Hair follicular keratinocyte (primary cell): ENCODE results near the gene MRC1. TPM values are rescaled to one million over a fixed set of nuclear protein-coding genes. Genes with fewer than 3 reads are reported as not detected.

ENCODE experiments used
- total RNA-seq: library from RNA; depleted of rRNA; stranded (reverse); fragments of >200 nt; gene quantifications from 2 replicates; pipeline ENCODE4 v1.2.3, GENCODE V29; 2015

MRC1 gene
- total RNA-seq, result not detected in 2 replicates

DNA sequence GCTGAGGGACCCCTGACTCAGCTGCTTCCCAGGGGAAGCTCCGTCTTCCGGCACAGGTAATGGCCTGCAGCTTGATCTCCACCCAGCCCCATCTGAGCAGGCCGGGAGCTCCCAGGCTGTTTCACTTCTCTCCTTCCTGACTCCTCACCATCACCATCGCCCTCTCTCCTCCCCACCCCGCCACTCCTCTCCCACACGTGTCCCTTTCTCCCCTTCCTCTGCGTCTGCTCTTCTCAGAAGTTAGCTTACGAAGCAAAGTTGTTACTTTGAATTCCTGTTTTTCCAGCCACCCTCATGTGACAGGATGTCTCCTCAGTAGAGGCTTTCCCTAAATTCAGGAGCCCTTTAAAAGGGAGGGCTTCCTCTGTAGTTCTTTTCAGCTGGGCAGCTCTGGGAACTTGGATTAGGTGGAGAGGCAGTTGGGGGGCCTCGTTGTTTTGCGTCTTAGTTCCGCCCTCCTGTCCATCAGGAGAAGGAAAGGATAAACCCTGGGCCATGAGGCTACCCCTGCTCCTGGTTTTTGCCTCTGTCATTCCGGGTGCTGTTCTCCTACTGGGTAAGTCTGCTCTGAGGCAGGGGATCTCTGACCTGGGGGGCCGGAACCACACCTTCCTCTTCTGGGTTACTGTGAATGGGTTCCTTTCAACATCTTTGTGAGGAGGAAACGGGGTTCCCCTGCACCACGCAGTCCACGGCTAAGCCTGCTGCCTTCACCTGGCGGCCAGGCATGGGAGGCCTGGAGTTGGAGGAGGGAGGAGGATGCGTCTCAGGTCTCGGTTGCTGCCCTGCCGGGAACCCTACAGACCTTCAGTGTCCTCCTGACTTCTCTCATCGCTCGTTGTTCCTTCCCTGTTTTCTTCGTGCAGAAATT, at the start of gene MRC1:
Gene MRC1, plus strand, starts transcription at position 378 of the 871 bp plus-strand sequence. Its CDS starts 118 bp downstream, at position 496.

DNA sequence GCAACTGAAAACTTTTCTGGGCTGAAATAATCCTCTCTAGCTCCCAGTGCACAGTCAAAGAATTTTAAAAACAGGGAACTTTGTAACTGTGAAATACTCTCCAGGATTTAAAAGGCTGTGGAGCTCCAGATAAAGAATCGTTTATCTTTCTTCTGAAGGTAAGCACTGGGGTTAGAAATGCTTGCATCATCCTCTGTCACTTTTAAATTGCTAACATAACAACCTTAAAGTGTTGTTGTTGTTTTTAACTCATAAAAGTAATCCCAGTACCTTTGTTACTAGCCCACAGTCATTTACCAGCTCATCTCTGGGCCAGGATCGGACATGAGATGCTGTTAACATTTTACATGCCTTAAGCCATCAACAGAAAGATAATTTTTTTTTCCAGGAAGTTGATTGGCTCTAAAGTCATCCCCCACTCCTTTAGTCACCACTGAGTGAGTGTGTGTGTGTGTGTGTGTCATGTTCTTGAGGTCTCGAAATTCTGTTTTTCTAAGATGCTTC, 142.8 kb downstream of the MRC1 start, which contains the start of gene SLC39A12:
Gene SLC39A12, plus strand, starts transcription at position 51 of the 504 bp plus-strand sequence. CDS start 1,359 bp downstream, outside the sequence.

Other genes starting within 250 kb of the MRC1 start
- 17.9 and 27.8 TPM in 2 replicates for gene HACD1, start 192.0 kb upstream of the MRC1 start, total RNA-seq
- 19.4 and 23.0 TPM in 2 replicates for gene STAM, start 165.2 kb upstream of the MRC1 start, total RNA-seq
- 0.04 and 0.08 TPM in 2 replicates for gene TMEM236, start 57.1 kb upstream of the MRC1 start, total RNA-seq
- gene SLC39A12, start 142.6 kb downstream of the MRC1 start, total RNA-seq, result not detected in 2 replicates